ENCODE results near the gene PRDM16. TPM values are rescaled to one million over a fixed set of nuclear protein-coding genes. Genes with fewer than 3 reads are reported as not detected.

PRDM16 gene
- total and polyA plus RNA-seq, 2 of the 13 experiments (the other 11 are each of a cell fraction or from before 2014, with no cell fraction given): 0.15 to 0.81 TPM

GRCh38 chr1:3455670-3456448 lies 386.9 kb downstream of the PRDM16 start (continued):
- TF ChIP-seq GATAD1 (CRISPR knock-in tag; IDR thresholded peaks at IDR 0.05) (no peak), RELA (CRISPR knock-in tag; IDR thresholded peaks at IDR 0.05) (no peak), ZNF570 (CRISPR knock-in tag; IDR thresholded peaks at IDR 0.05; ENCODE audit: borderline replicate concordance) (no peak), HIC2 (CRISPR knock-in tag; IDR thresholded peaks at IDR 0.05; ENCODE audit: low read depth) (no peak), KDM5B (CRISPR knock-in tag; IDR thresholded peaks at IDR 0.05; ENCODE audit: borderline replicate concordance) (no peak), MED1 (CRISPR knock-in tag; IDR thresholded peaks at IDR 0.05) (no peak), ATF5 (CRISPR knock-in tag; IDR thresholded peaks at IDR 0.05; ENCODE audit: low read depth) (no peak), ZNF280B (CRISPR knock-in tag; IDR thresholded peaks at IDR 0.05; ENCODE audit: borderline replicate concordance) (no peak), ZNF317 (CRISPR knock-in tag; IDR thresholded peaks at IDR 0.05) (no peak), ZNF430 (CRISPR knock-in tag; IDR thresholded peaks at IDR 0.05) (no peak), BRCA1 (CRISPR knock-in tag; IDR thresholded peaks at IDR 0.05) (no peak), ZNF234 (CRISPR knock-in tag; conservative IDR thresholded peaks at IDR 0.05) (no peak), ZEB1 (IDR thresholded peaks at IDR 0.05; ENCODE audit: insufficient replicate concordance, low read depth) (no peak), FOXM1 (CRISPR knock-in tag; IDR thresholded peaks at IDR 0.05) (no peak), MIER3 (CRISPR knock-in tag; IDR thresholded peaks at IDR 0.05; ENCODE audit: borderline replicate concordance) (no peak), ZNF766 (CRISPR knock-in tag; IDR thresholded peaks at IDR 0.05; ENCODE audit: borderline replicate concordance) (no peak), KDM6A (CRISPR knock-in tag; IDR thresholded peaks at IDR 0.05; ENCODE audit: low read depth) (no peak), GABPA (IDR thresholded peaks at IDR 0.05; ENCODE audit: low read depth, low read length) (no peak), GABPA (CRISPR knock-in tag; IDR thresholded peaks at IDR 0.05; ENCODE audit: low read depth) (no peak), NFAT5 (CRISPR knock-in tag; IDR thresholded peaks at IDR 0.05) (no peak), RXRA (CRISPR knock-in tag; IDR thresholded peaks at IDR 0.05) (no peak)
